ENCODE measurements around the gene FTO. TPM values are rescaled to one million over a fixed set of nuclear protein-coding genes. Genes with fewer than 3 reads are reported as not detected.

Gene FTO
- polyA plus RNA-seq, 2 of the 4 experiments (the other 2 are of a cell fraction): 48.7 to 101 TPM

DNA sequence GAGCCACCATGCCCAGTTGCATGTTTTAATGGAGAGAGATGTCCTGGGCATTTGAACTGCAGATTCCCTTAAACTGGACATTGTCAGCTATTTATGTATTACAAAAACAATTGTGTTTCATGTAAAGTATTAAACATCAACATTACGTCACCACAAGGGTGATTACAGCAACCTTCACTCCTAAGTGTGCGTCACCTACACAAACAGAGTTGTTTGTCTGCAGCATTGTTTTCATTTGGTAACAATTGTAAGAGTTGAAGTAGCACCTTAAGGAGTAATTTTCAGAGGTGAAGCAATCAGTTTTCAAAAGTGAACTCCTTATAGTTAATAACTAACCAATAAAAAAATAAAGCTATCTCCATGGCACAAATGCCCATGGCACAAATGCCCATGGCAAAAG lies 311.2 kb downstream of the FTO start:
- Histone ChIP-seq H3K9me3 (peaks cover 4% of the 10 kb centered on the region; the same call in 1 of the 3 replicates), H3K4me1 (no peaks in the 10 kb centered on the region), H3K4me3 (no peak overlapping the region), H3K4me2 (no peak overlapping the region), H3K27ac (no peak overlapping the region)
- no peak for FAIRE-seq
- TF ChIP-seq CEBPB (IDR thresholded peaks at IDR 0.05): 0 out of 4 replicates have a peak, but pooled peaks of 1 of the 2 experiments have one; percentile 10
- TF ChIP-seq, protein P1, sequence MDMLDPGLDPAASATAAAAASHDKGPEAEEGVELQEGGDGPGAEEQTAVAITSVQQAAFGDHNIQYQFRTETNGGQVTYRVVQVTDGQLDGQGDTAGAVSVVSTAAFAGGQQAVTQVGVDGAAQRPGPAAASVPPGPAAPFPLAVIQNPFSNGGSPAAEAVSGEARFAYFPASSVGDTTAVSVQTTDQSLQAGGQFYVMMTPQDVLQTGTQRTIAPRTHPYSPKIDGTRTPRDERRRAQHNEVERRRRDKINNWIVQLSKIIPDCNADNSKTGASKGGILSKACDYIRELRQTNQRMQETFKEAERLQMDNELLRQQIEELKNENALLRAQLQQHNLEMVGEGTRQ (IDR thresholded peaks at IDR 0.05): no peak
- no peak for ATAC-seq
- ChIA-PET CTCF (no interaction called here), POLR2A (no interaction called here)
- 94% methylated on average over 2 of the region's 2 CpGs for WGBS (ENCODE audit: missing lambda C conversion rate)
- DNase-seq (ENCODE audit: low read depth in 1 of 2, low spot score in 1 of 2): no peak

DNA sequence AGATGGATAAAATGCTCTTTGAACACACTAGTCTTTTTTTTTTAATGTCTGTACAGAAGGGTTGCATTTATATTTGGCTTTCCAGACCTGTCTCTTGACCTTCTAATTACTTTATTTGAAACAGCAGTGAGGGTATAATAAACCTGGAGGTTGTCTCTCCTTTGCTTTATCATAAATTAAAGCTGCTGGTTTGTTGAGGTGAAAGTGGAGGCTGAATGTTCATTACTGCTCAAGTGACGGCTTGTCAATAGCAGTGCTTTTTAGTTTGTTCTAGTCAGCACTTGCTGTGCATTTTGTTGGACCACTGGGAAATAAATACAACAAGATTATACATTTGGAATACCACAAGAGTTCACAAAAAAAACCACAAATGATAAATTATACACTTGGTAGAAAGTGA lies 318.4 kb downstream of the FTO start:
- peaks cover 11% of the 10 kb centered on the region; the same call in 2 of the 3 replicates for H3K4me1 ChIP-seq
- no peak overlapping the region for H3K4me2 ChIP-seq
- CTCF ChIA-PET: no interaction called here
- FAIRE-seq (no peak), ATAC-seq (no peak), DNase-seq (ENCODE audit: low read depth in 1 of 2, low spot score in 1 of 2) (no peak)
- 93% methylated on average over 1 of the region's 1 CpG for WGBS (ENCODE audit: missing lambda C conversion rate)
- H3K27ac ChIP-seq: no peak overlapping the region
- H3K9me3 ChIP-seq: no peaks in the 10 kb centered on the region
- no peak overlapping the region for H3K4me3 ChIP-seq
- TF ChIP-seq BHLHE40 (IDR thresholded peaks at IDR 0.05; ENCODE audit: low read depth, low read length): no peak
- no peak for TF ChIP-seq SMC3 (IDR thresholded peaks at IDR 0.05)
- no peak for TF ChIP-seq RFX5 (IDR thresholded peaks at IDR 0.05)
- TF ChIP-seq CHD2 (IDR thresholded peaks at IDR 0.05; ENCODE audit: low read length, partially characterized antibody): no peak
- TF ChIP-seq, protein P2, sequence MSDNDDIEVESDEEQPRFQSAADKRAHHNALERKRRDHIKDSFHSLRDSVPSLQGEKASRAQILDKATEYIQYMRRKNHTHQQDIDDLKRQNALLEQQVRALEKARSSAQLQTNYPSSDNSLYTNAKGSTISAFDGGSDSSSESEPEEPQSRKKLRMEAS (IDR thresholded peaks at IDR 0.05): no peak
- TF ChIP-seq FOSL2 (IDR thresholded peaks at IDR 0.05): no peak
- TF ChIP-seq FOSL2 (CRISPR knock-in tag; IDR thresholded peaks at IDR 0.05): no peak
- no peak for TF ChIP-seq ZC3H11A (IDR thresholded peaks at IDR 0.05)
- no peak for TF ChIP-seq ZFP36 (IDR thresholded peaks at IDR 0.05; ENCODE audit: borderline replicate concordance, partially characterized antibody)
- TF ChIP-seq RCOR1 (IDR thresholded peaks at IDR 0.05; ENCODE audit: low read depth, low read length): no peak
- no peak for TF ChIP-seq HEYL (CRISPR knock-in tag; IDR thresholded peaks at IDR 0.05)
- TF ChIP-seq HDAC2 (IDR thresholded peaks at IDR 0.05): no peak
- TF ChIP-seq RAD21 (conservative IDR thresholded peaks at IDR 0.05 in 1 of 2, IDR thresholded peaks at IDR 0.05 in 1 of 2): no peak
- POLR2A ChIA-PET: no interaction called here

DNA sequence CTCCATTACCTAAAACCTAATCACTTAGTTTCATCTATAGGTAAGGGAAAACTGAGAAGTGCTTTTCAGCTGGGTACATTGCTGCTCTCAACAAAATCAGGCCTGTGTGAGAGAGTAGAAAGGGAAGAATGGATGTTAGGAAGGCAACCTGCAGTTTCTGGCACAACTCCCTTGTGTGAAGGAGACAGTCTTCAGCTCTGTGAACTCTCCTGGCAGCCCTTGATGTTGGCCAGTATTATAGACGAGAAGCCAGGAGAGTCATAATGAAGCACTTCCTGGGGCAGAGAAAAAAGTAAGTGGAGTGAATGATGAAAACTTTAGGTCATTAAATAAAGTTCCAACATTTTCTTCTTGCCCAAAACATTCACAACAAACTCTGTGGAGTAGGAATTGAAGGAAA lies 322.5 kb downstream of the FTO start:
- 83% methylated on average over 1 of the region's 1 CpG for WGBS (ENCODE audit: missing lambda C conversion rate)
- DNase-seq (ENCODE audit: low read depth in 1 of 2, low spot score in 1 of 2): no peak

More for the DNA sequence above, 322.5 kb downstream of the FTO start:
- peaks cover 11% of the 10 kb centered on the region for H3K9me3 ChIP-seq
- ATAC-seq (no peak), FAIRE-seq (no peak)
- TF ChIP-seq CTCF (IDR thresholded peaks at IDR 0.05) (no peak), POLR2A (IDR thresholded peaks at IDR 0.05; ENCODE audit: low read length) (no peak), HOXB5 (CRISPR knock-in tag; IDR thresholded peaks at IDR 0.05) (no peak), HMGXB4 (CRISPR knock-in tag; IDR thresholded peaks at IDR 0.05; ENCODE audit: borderline replicate concordance) (no peak), CBX8 (IDR thresholded peaks at IDR 0.05) (no peak), CBX2 (IDR thresholded peaks at IDR 0.05; ENCODE audit: borderline replicate concordance, low read depth) (no peak), JUNB (IDR thresholded peaks at IDR 0.05) (no peak), EHMT2 (IDR thresholded peaks at IDR 0.05; ENCODE audit: low read depth) (no peak), CEBPB (IDR thresholded peaks at IDR 0.05) (no peak), RCOR1 (IDR thresholded peaks at IDR 0.05; ENCODE audit: low read depth, low read length) (no peak), PHF8 (IDR thresholded peaks at IDR 0.05; ENCODE audit: borderline replicate concordance, low read depth) (no peak), RARB (CRISPR knock-in tag; IDR thresholded peaks at IDR 0.05) (no peak), JUN (IDR thresholded peaks at IDR 0.05) (no peak), CHD4 (IDR thresholded peaks at IDR 0.05; ENCODE audit: borderline replicate concordance) (no peak)
- peak overlapping the region in 1 of 2 experiments; percentile 59; a peak in 3 of 6 replicates for H3K27ac ChIP-seq
- H3K4me1 ChIP-seq: peaks cover 15% of the 10 kb centered on the region; the same call in 2 of the 3 replicates
- POLR2A ChIA-PET: no interaction called here
- H3K4me3 ChIP-seq: no peak overlapping the region
- CTCF ChIA-PET: no interaction called here
- 0 out of 3 replicates have a peak overlapping the region, but pooled peaks have one; percentile 38 for H3K4me2 ChIP-seq

Data from A549 (cell line).